GM23338 (cell line): ENCODE data around the gene SCNN1G. TPM values are rescaled to one million over a fixed set of nuclear protein-coding genes. Genes with fewer than 3 reads are reported as not detected.

Experiments
- ATAC-seq: fragments of 200-7000 bp; cut with Tn5 transposase; 3 replicates; pipeline ENCODE4 v1.9.1; 2020
- DNase-seq: peaks from one replicate; pipeline ENCODE4 v3.0.0-alpha.2; 2015; ENCODE audit warnings: low spot score
- H2AFZ ChIP-seq: fragments of 200-600 bp; sonication (generic); 2 replicates; pipeline ENCODE4 v1.8.0; 2016; ENCODE audit warnings: antibody characterized with exemption, mild to moderate bottlenecking, moderate library complexity
- H3F3A ChIP-seq: fragments of 200-600 bp; sonication (generic); replicated peaks from 2 replicates; pipeline ENCODE4 v1.8.0; 2017; ENCODE audit warnings: antibody characterized with exemption, mixed run types, low read depth
- H3K27ac ChIP-seq: fragments of 200-600 bp; sonication (generic); 2 replicates; pipeline ENCODE4 v1.6.1; 2016; ENCODE audit warnings: low read depth
- H3K27me3 ChIP-seq: fragments of 200-600 bp; sonication (generic); 2 replicates; pipeline ENCODE4 v1.8.0; 2016; ENCODE audit warnings: mild to moderate bottlenecking, mixed run types, moderate library complexity; ENCODE audit not compliant: insufficient read depth
- H3K36me3 ChIP-seq: fragments of 200-600 bp; sonication (generic); 2 replicates; pipeline ENCODE4 v1.8.0; 2016; ENCODE audit warnings: mild to moderate bottlenecking; ENCODE audit not compliant: insufficient read depth
- H3K4me1 ChIP-seq: fragments of 200-600 bp; sonication (generic); 2 replicates; pipeline ENCODE4 v1.8.0; 2016; ENCODE audit warnings: mild to moderate bottlenecking, moderate library complexity; ENCODE audit not compliant: insufficient read depth
- H3K4me2 ChIP-seq: fragments of 200-600 bp; sonication (generic); 2 replicates; pipeline ENCODE4 v1.7.1; 2017; ENCODE audit warnings: mixed run types
- H3K4me3 ChIP-seq: fragments of 200-600 bp; sonication (generic); 2 replicates; pipeline ENCODE4 v1.6.1; 2016; ENCODE audit warnings: mixed run types
- H3K79me2 ChIP-seq: fragments of 200-600 bp; sonication (generic); replicated peaks from 2 replicates; pipeline ENCODE4 v1.8.0; 2017; ENCODE audit warnings: mild to moderate bottlenecking; ENCODE audit not compliant: insufficient read depth
- H3K9me2 ChIP-seq: fragments of 200-600 bp; sonication (generic); 2 replicates; pipeline ENCODE4 v1.8.0; 2017; ENCODE audit not compliant: insufficient read depth
- H4K20me1 ChIP-seq: fragments of 200-600 bp; sonication (generic); replicated peaks from 2 replicates; pipeline ENCODE4 v1.8.0; 2017; ENCODE audit warnings: mild to moderate bottlenecking; ENCODE audit not compliant: insufficient read depth
- H3K27ac Mint-ChIP-seq: 2 replicates; pipeline ENCODE4 v1.8.0; 2020; ENCODE audit warnings: inconsistent platforms, mild to moderate bottlenecking, moderate library complexity, mixed read lengths
- H3K27me3 Mint-ChIP-seq: 3 replicates; pipeline ENCODE4 v1.8.0; 2022; ENCODE audit warnings: low read depth, mild to moderate bottlenecking, moderate library complexity, mixed read lengths, inconsistent platforms; ENCODE audit not compliant: insufficient read depth, poor library complexity
- H3K36me3 Mint-ChIP-seq: 3 replicates; pipeline ENCODE4 v1.8.0; 2021; ENCODE audit warnings: low read depth, mild to moderate bottlenecking, inconsistent platforms, moderate library complexity, mixed read lengths
- H3K4me1 Mint-ChIP-seq: 3 replicates; pipeline ENCODE4 v1.8.0; 2020; ENCODE audit warnings: mild to moderate bottlenecking, inconsistent platforms, mixed read lengths
- H3K4me3 Mint-ChIP-seq: 3 replicates; pipeline ENCODE4 v1.8.0; 2021; ENCODE audit warnings: moderate library complexity, mild to moderate bottlenecking, inconsistent platforms, mixed read lengths
- H3K9me3 Mint-ChIP-seq: 3 replicates; pipeline ENCODE4 v1.8.0; 2020; ENCODE audit warnings: moderate library complexity, mild to moderate bottlenecking, inconsistent platforms, mixed read lengths
- CREB1 ChIP-seq: fragments of 250-450 bp; sonication (Bioruptor Pico); IDR thresholded peaks from 2 replicates; pipeline ENCODE4 v1.5.0; 2020; ENCODE audit warnings: low read depth, mild to moderate bottlenecking, moderate library complexity
- CTCF ChIP-seq, 2 experiments: fragments of 200-600 bp in 1 of 2; sonication (generic) in 1 of 2; conservative IDR thresholded peaks; 2 replicates each; pipeline versions ENCODE4 v1.5.1 to v1.6.1; 2016 to 2017; ENCODE audit warnings: antibody characterized with exemption in 2 of 2, low read depth in 2 of 2, mild to moderate bottlenecking in 2 of 2, moderate library complexity in 1 of 2
- ETS1 ChIP-seq: IDR thresholded peaks from 2 replicates; pipeline ENCODE4 v1.6.1; 2016; ENCODE audit warnings: antibody characterized with exemption
- EZH2 ChIP-seq: fragments of 200-600 bp; sonication (generic); IDR thresholded peaks from one replicate; pipeline ENCODE4 v1.8.0; 2017; ENCODE audit warnings: antibody characterized with exemption, mild to moderate bottlenecking, low read depth; ENCODE audit not compliant: unreplicated experiment
- EZH2phosphoT487 ChIP-seq: fragments of 200-600 bp; sonication (generic); IDR thresholded peaks from one replicate; pipeline ENCODE4 v1.8.1; 2018; ENCODE audit warnings: antibody characterized with exemption; ENCODE audit not compliant: unreplicated experiment
- JUNB ChIP-seq: IDR thresholded peaks from one replicate; pipeline ENCODE4 v1.6.1; 2016; ENCODE audit warnings: antibody characterized with exemption; ENCODE audit not compliant: unreplicated experiment
- POLR2AphosphoS5 ChIP-seq: IDR thresholded peaks from 2 replicates; pipeline ENCODE4 v1.6.1; 2016; ENCODE audit warnings: antibody characterized with exemption, low read depth
- STAT1 ChIP-seq: IDR thresholded peaks from one replicate; pipeline ENCODE4 v1.6.1; 2016; ENCODE audit warnings: antibody characterized with exemption; ENCODE audit not compliant: unreplicated experiment
- ZNF114 ChIP-seq: fragments of 250-450 bp; sonication (Bioruptor Pico); IDR thresholded peaks from 2 replicates; pipeline ENCODE4 v1.5.0; 2020; ENCODE audit warnings: mild to moderate bottlenecking, moderate library complexity
- ZNF331 ChIP-seq: fragments of 250-450 bp; sonication (Bioruptor Pico); IDR thresholded peaks from 2 replicates; pipeline ENCODE4 v1.5.0; 2020; ENCODE audit warnings: low read depth, mild to moderate bottlenecking, moderate library complexity
- polyA plus RNA-seq: library from polyadenylated mRNA; unstranded; fragments of >200 nt; fragmentation: Nextera tagmentation; extraction: Ambion mirVana; gene quantifications from 2 replicates; pipeline ENCODE4 v1.2.1, GENCODE V29; 2016
- total RNA-seq: library from RNA; depleted of rRNA; stranded (reverse); fragments of >200 nt; shearing (Covaris generic); gene quantifications from 2 replicates; pipeline ENCODE4 v1.2.3, GENCODE V29; 2014
- TF ChIP-seq, protein P1 (sequence below): IDR thresholded peaks from one replicate; pipeline ENCODE4 v1.6.1; 2018; ENCODE audit warnings: antibody characterized with exemption; ENCODE audit not compliant: unreplicated experiment

Gene SCNN1G
- total and polyA plus RNA-seq, 2 experiments from 2014 or later = 0.97 to 1.1 TPM

DNA sequence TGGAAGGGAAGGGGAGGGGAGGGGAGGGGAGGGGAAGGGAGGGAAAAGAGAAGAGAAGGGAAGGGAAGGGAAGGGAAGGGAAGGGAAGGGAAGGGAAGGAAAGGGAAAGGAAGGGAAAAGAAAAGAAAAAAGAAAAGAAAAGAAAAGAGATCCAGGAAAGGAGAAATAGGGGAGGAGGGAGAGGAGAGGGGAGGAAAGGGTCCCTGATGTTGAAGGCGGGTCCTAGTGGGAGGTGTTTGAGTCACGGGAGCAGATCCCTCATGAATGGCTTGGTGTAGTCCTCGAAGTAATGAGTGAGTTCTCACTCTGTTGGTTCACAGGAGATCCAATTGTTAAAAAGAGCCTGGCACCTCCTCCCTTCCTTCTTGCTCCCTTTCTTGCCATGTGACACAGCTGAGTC lies 26.4 kb upstream of the SCNN1G start:
- Histone ChIP-seq H3K27me3 (no peaks in the 10 kb centered on the region), H3K79me2 (no peaks in the 10 kb centered on the region), H2AFZ (peak overlapping the region; percentile 73; the same call in 1 of the 2 replicates), H3K4me2 (no peak overlapping the region), H3K27ac (no peak overlapping the region), H4K20me1 (no peaks in the 10 kb centered on the region), H3K36me3 (peaks cover 5% of the 10 kb centered on the region; the same call in 1 of the 2 replicates), H3K9me2 (no peaks in the 10 kb centered on the region; the same call in none of the 2 replicates), H3F3A (no peaks in the 10 kb centered on the region), H3K4me3 (no peak overlapping the region), H3K4me1 (0 out of 2 replicates have a peak, but pooled peaks cover 4% of the 10 kb centered on the region)
- H3K36me3 Mint-ChIP-seq = peaks cover 11% of the 10 kb centered on the region
- H3K9me3 Mint-ChIP-seq = peaks cover 16% of the 10 kb centered on the region
- ATAC-seq (no peak), DNase-seq (no peak)
- H3K27me3 Mint-ChIP-seq = no peaks in the 10 kb centered on the region
- TF ChIP-seq JUNB (no peak), CTCF (conservative IDR thresholded peaks at IDR 0.05; ENCODE audit: low read depth in 2 of 2) (no peak), POLR2AphosphoS5 (no peak), ZNF114 (CRISPR knock-in tag) (no peak), CREB1 (CRISPR knock-in tag) (no peak), EZH2 (no peak), ZNF331 (CRISPR knock-in tag) (no peak)
- TF ChIP-seq, protein P1, sequence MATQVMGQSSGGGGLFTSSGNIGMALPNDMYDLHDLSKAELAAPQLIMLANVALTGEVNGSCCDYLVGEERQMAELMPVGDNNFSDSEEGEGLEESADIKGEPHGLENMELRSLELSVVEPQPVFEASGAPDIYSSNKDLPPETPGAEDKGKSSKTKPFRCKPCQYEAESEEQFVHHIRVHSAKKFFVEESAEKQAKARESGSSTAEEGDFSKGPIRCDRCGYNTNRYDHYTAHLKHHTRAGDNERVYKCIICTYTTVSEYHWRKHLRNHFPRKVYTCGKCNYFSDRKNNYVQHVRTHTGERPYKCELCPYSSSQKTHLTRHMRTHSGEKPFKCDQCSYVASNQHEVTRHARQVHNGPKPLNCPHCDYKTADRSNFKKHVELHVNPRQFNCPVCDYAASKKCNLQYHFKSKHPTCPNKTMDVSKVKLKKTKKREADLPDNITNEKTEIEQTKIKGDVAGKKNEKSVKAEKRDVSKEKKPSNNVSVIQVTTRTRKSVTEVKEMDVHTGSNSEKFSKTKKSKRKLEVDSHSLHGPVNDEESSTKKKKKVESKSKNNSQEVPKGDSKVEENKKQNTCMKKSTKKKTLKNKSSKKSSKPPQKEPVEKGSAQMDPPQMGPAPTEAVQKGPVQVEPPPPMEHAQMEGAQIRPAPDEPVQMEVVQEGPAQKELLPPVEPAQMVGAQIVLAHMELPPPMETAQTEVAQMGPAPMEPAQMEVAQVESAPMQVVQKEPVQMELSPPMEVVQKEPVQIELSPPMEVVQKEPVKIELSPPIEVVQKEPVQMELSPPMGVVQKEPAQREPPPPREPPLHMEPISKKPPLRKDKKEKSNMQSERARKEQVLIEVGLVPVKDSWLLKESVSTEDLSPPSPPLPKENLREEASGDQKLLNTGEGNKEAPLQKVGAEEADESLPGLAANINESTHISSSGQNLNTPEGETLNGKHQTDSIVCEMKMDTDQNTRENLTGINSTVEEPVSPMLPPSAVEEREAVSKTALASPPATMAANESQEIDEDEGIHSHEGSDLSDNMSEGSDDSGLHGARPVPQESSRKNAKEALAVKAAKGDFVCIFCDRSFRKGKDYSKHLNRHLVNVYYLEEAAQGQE = no peak
- no peak overlapping the region for H3K27ac Mint-ChIP-seq
- peaks cover 9% of the 10 kb centered on the region for H3K4me1 Mint-ChIP-seq
- no peak overlapping the region for H3K4me3 Mint-ChIP-seq

DNA sequence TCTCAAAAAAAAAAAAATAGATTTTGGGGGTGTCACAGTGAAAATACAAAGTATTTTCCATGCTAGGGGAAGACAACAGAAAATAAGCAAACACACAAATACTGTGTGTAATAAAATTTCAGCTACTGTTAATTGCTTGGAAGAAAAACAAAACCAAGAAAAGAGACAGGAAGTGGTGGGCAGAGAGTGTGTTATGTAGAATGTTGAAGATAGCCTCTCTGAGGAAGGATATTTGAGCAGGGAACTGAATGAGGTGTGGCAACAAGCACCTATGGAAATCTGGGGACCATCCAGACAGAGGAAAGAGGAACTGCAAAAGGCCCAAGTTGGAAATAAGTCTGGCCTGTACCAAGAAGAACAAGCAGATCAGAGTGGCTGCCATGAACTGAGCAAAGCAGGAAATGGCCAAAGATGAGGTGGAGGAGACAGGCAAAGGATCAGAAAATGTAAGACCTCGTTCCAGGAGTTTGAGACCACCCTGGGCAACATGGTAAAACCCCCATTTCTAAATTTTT lies 25.5 kb upstream of the SCNN1G start:
- no peak overlapping the region for H3K27ac ChIP-seq
- H3K36me3 Mint-ChIP-seq = peaks cover 11% of the 10 kb centered on the region
- peaks cover 5% of the 10 kb centered on the region; the same call in 1 of the 2 replicates for H3K36me3 ChIP-seq
- peak overlapping the region; percentile 73; the same call in 1 of the 2 replicates for H2AFZ ChIP-seq
- DNase-seq (no peak), ATAC-seq (no peak)
- 0 out of 2 replicates have a peak, but pooled peaks cover 4% of the 10 kb centered on the region for H3K4me1 ChIP-seq
- H3K9me3 Mint-ChIP-seq = peaks cover 16% of the 10 kb centered on the region
- no peaks in the 10 kb centered on the region for H4K20me1 ChIP-seq
- no peak overlapping the region for H3K4me3 ChIP-seq
- H3K27me3 ChIP-seq = no peaks in the 10 kb centered on the region
- H3K27ac Mint-ChIP-seq = no peak overlapping the region
- H3K27me3 Mint-ChIP-seq = no peaks in the 10 kb centered on the region
- no peaks in the 10 kb centered on the region for H3K79me2 ChIP-seq
- no peaks in the 10 kb centered on the region for H3F3A ChIP-seq
- H3K4me2 ChIP-seq = no peak overlapping the region
- no peak overlapping the region for H3K4me3 Mint-ChIP-seq
- no peaks in the 10 kb centered on the region; the same call in none of the 2 replicates for H3K9me2 ChIP-seq
- peaks cover 9% of the 10 kb centered on the region for H3K4me1 Mint-ChIP-seq
- TF ChIP-seq ZNF114 (CRISPR knock-in tag) (no peak), EZH2 (no peak), JUNB (no peak), EZH2phosphoT487 (no peak), CTCF (conservative IDR thresholded peaks at IDR 0.05; ENCODE audit: low read depth in 2 of 2) (no peak), STAT1 (no peak), ETS1 (no peak), ZNF331 (CRISPR knock-in tag) (no peak)
